Activated CD8-positive, alpha-beta memory T cell treated with anti-CD3 and anti-CD28 coated beads for 4 hours (primary cell): ENCODE measurements around the gene TUBB4A.
"Not testable (repeated sequence)": the region's sequence is repeated elsewhere in the genome, so short reads cannot be mapped to it uniquely, and the experiment has no call there.

Experiments
- DNase-seq, 2 donors: peaks; one replicate each; pipeline ENCODE4 v3.0.0-alpha.2; 2020; ENCODE audit warnings: low read depth in 2 of 2

The TUBB4A gene

GRCh38 chr19:6524311-6524710 lies 22.2 kb upstream of the TUBB4A start:
- no peak for DNase-seq

GRCh38 chr19:6522712-6523111 lies 20.6 kb upstream of the TUBB4A start:
- DNase-seq, result no peak

- DNase-seq, result peak; percentile 63 to 64
Observed at GRCh38 chr19:6521718-6522646, 19.9 kb upstream of the TUBB4A start.

- DNase-seq, result no peak
Observed at GRCh38 chr19:6519289-6519688, 17.2 kb upstream of the TUBB4A start.

- DNase-seq, result no peak
Observed at GRCh38 chr19:6518145-6518911, 16.2 kb upstream of the TUBB4A start.

GRCh38 chr19:6516659-6517291 lies 14.7 kb upstream of the TUBB4A start:
- DNase-seq, result peak; percentile 80 to 82

- peak in 1 of 2 donors; percentile 35 for DNase-seq
Observed at GRCh38 chr19:6516018-6516658, 14.0 kb upstream of the TUBB4A start.

- DNase-seq, result no peak
Observed at GRCh38 chr19:6514926-6515544, 12.9 kb upstream of the TUBB4A start.

- DNase-seq, result no peak
Observed at GRCh38 chr19:6514089-6514488, 12.0 kb upstream of the TUBB4A start.

GRCh38 chr19:6510618-6511017 lies 8.5 kb upstream of the TUBB4A start:
- no peak for DNase-seq

GRCh38 chr19:6509118-6509971 lies 7.2 kb upstream of the TUBB4A start:
- no peak for DNase-seq

- DNase-seq, result not testable (repeated sequence)
Observed at GRCh38 chr19:6508028-6508771, 6.1 kb upstream of the TUBB4A start.

GRCh38 chr19:6503407-6504201 lies 1.5 kb upstream of the TUBB4A start:
- no peak for DNase-seq

GRCh38 chr19:6500837-6501739 lies 1.0 kb downstream of the TUBB4A start:
- DNase-seq, result no peak

GRCh38 chr19:6499052-6499790 lies 2.9 kb downstream of the TUBB4A start:
- DNase-seq, result no peak

- DNase-seq, result no peak
Observed at GRCh38 chr19:6498294-6499036, 3.6 kb downstream of the TUBB4A start.
